ENCODE results near the gene A4GALT. TPM values are rescaled to one million over a fixed set of nuclear protein-coding genes. Genes with fewer than 3 reads are reported as not detected.
A peak's percentile ranks its signal among the peaks of the same experiment; 100 is the strongest.

A4GALT gene
- total and polyA plus RNA-seq, 2 of the 13 experiments (the other 11 are each of a cell fraction or from before 2014, with no cell fraction given), result 0.09 to 1.1 TPM

DNA sequence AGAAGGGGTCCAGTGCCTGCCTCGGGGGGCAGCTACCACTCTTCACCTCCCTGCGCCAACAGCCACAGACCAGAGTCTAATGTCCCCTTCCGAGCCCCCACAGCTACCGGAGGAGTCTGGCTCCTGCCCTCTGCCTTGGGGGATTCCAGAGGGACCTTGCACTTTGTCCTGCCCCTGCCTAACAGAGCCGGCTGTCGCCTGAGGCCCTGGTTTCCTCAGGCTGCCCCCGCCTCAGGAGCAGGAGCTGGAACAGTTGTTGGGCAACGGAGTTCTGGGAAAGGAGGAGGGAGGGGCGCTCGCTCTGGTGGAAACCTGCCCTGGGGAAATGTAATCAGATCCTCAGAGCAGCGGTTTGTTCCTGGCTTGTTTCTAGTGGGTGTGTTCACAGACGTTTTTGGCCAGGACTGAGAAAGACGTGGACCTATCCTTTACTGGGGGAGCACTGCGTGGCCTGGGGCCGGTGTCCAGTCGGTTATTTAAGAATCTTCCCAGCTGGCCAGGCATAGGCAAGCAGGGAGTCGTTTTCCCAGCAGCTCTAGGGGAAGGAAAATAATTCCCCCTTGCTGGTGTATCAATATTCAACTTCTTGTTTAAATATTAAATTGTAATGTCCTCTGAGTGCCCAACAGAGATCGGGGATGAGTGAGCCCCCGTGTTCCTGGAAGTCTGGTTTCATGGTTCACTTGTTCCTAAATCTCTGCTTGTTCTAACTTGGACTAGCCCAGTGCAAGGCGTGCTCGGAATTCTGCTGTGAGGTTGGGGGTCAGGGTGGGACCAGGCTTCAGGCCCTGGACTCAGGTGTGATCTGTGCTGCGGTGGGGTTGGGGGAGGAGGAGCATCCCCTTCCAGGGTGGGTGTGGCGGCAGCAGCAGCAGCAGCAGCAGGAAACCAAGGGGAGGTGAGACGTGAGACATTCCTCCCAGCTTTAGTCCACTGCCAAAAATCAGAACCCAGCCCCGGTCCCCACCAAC, 32.1 kb downstream of the A4GALT start (continued):
- no peak for TF ChIP-seq ARHGAP35 (CRISPR knock-in tag; IDR thresholded peaks at IDR 0.05; ENCODE audit: borderline replicate concordance)
- peak; percentile 46; the same call in 1 of the 2 replicates for TF ChIP-seq CREM (IDR thresholded peaks at IDR 0.05)
- TF ChIP-seq CREM (CRISPR knock-in tag; IDR thresholded peaks at IDR 0.05), result no peak
- 0 out of 2 replicates have a peak, but pooled peaks have one; percentile 39 for TF ChIP-seq ZSCAN21 (CRISPR knock-in tag; IDR thresholded peaks at IDR 0.05; ENCODE audit: borderline replicate concordance)
- peak in 1 of 2 experiments; percentile 61; a peak in 1 of 4 replicates for TF ChIP-seq EP300 (IDR thresholded peaks at IDR 0.05; ENCODE audit: low read depth in 2 of 2, low read length in 2 of 2)
- TF ChIP-seq EP300 (CRISPR knock-in tag; IDR thresholded peaks at IDR 0.05; ENCODE audit: borderline replicate concordance), result peak; percentile 10; the same call in 1 of the 2 replicates
- TF ChIP-seq, protein P1, sequence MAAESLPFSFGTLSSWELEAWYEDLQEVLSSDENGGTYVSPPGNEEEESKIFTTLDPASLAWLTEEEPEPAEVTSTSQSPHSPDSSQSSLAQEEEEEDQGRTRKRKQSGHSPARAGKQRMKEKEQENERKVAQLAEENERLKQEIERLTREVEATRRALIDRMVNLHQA (CRISPR knock-in tag; IDR thresholded peaks at IDR 0.05), result no peak
- TF ChIP-seq, protein P2, sequence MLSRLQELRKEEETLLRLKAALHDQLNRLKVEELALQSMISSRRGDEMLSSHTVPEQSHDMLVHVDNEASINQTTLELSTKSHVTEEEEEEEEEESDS (CRISPR knock-in tag; IDR thresholded peaks at IDR 0.05; ENCODE audit: borderline replicate concordance), result no peak
- TF ChIP-seq TEAD3 (CRISPR knock-in tag; optimal IDR thresholded peaks at IDR 0.05; ENCODE audit: borderline replicate concordance), result peak; percentile 16
- peak; percentile 79; the same call in 1 of the 2 replicates for TF ChIP-seq ZBTB7A (CRISPR knock-in tag; IDR thresholded peaks at IDR 0.05)
- TF ChIP-seq XRCC5 (optimal IDR thresholded peaks at IDR 0.05; ENCODE audit: low read length), result peak; percentile 56
- TF ChIP-seq ZNF615 (CRISPR knock-in tag; IDR thresholded peaks at IDR 0.05; ENCODE audit: borderline replicate concordance), result no peak
- TF ChIP-seq, protein P3, sequence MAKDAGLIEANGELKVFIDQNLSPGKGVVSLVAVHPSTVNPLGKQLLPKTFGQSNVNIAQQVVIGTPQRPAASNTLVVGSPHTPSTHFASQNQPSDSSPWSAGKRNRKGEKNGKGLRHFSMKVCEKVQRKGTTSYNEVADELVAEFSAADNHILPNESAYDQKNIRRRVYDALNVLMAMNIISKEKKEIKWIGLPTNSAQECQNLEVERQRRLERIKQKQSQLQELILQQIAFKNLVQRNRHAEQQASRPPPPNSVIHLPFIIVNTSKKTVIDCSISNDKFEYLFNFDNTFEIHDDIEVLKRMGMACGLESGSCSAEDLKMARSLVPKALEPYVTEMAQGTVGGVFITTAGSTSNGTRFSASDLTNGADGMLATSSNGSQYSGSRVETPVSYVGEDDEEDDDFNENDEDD (CRISPR knock-in tag; IDR thresholded peaks at IDR 0.05; ENCODE audit: borderline replicate concordance), result peak; percentile 29; the same call in 1 of the 2 replicates
- no peak for TF ChIP-seq ZNF432 (CRISPR knock-in tag; IDR thresholded peaks at IDR 0.05; ENCODE audit: borderline replicate concordance)
- TF ChIP-seq KLF15 (CRISPR knock-in tag; IDR thresholded peaks at IDR 0.05; ENCODE audit: borderline replicate concordance), result no peak
- no peak for TF ChIP-seq ZNF101 (CRISPR knock-in tag; IDR thresholded peaks at IDR 0.05; ENCODE audit: borderline replicate concordance, low read depth)
- peak; percentile 80; the same call in 1 of the 2 replicates for TF ChIP-seq SIX4 (CRISPR knock-in tag; IDR thresholded peaks at IDR 0.05)
- TF ChIP-seq, protein P4, sequence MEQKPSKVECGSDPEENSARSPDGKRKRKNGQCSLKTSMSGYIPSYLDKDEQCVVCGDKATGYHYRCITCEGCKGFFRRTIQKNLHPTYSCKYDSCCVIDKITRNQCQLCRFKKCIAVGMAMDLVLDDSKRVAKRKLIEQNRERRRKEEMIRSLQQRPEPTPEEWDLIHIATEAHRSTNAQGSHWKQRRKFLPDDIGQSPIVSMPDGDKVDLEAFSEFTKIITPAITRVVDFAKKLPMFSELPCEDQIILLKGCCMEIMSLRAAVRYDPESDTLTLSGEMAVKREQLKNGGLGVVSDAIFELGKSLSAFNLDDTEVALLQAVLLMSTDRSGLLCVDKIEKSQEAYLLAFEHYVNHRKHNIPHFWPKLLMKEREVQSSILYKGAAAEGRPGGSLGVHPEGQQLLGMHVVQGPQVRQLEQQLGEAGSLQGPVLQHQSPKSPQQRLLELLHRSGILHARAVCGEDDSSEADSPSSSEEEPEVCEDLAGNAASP (CRISPR knock-in tag; IDR thresholded peaks at IDR 0.05; ENCODE audit: borderline replicate concordance), result peak; percentile 78; the same call in 1 of the 2 replicates
- TF ChIP-seq, protein P5, sequence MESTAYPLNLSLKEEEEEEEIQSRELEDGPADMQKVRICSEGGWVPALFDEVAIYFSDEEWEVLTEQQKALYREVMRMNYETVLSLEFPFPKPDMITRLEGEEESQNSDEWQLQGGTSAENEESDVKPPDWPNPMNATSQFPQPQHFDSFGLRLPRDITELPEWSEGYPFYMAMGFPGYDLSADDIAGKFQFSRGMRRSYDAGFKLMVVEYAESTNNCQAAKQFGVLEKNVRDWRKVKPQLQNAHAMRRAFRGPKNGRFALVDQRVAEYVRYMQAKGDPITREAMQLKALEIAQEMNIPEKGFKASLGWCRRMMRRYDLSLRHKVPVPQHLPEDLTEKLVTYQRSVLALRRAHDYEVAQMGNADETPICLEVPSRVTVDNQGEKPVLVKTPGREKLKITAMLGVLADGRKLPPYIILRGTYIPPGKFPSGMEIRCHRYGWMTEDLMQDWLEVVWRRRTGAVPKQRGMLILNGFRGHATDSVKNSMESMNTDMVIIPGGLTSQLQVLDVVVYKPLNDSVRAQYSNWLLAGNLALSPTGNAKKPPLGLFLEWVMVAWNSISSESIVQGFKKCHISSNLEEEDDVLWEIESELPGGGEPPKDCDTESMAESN (CRISPR knock-in tag; conservative IDR thresholded peaks at IDR 0.05), result 0 out of 2 replicates have a peak, but pooled peaks have one; percentile 46

All from HepG2 (cell line).